Karpas-422 (cell line): ENCODE results near the gene TMEM242. TPM values are rescaled to one million over a fixed set of nuclear protein-coding genes. Genes with fewer than 3 reads are reported as not detected.

ENCODE experiments used
- DNase-seq: peaks from one replicate; pipeline ENCODE4 v3.0.0-alpha.2; 2015
- H2AFZ ChIP-seq: fragments of 200-600 bp; sonication (generic); 2 replicates; pipeline ENCODE4 v1.6.1; 2014; ENCODE audit warnings: antibody characterized with exemption, low read length, mixed read lengths
- H3K27ac ChIP-seq: fragments of 200-600 bp; sonication (generic); 2 replicates; pipeline ENCODE4 v1.5.1; 2014; ENCODE audit warnings: mild to moderate bottlenecking, low read length, moderate library complexity
- H3K27me3 ChIP-seq: fragments of 200-600 bp; sonication (generic); 2 replicates; pipeline ENCODE4 v1.6.1; 2014; ENCODE audit warnings: low read length, mixed read lengths
- H3K36me3 ChIP-seq: fragments of 200-600 bp; sonication (generic); 2 replicates; pipeline ENCODE4 v1.6.1; 2014; ENCODE audit warnings: low read length, mixed read lengths; ENCODE audit not compliant: insufficient read depth
- H3K4me1 ChIP-seq: fragments of 200-600 bp; sonication (generic); 2 replicates; pipeline ENCODE4 v1.6.1; 2014; ENCODE audit warnings: mild to moderate bottlenecking, low read length, mixed read lengths
- H3K4me2 ChIP-seq: fragments of 200-600 bp; sonication (generic); 2 replicates; pipeline ENCODE4 v1.6.1; 2014; ENCODE audit warnings: low read length, low read depth, mild to moderate bottlenecking; ENCODE audit not compliant: poor library complexity, severe bottlenecking
- H3K4me3 ChIP-seq: fragments of 200-600 bp; sonication (generic); 2 replicates; pipeline ENCODE4 v1.5.1; 2014; ENCODE audit warnings: mild to moderate bottlenecking, antibody characterized with exemption, low read length, mixed read lengths
- H3K79me2 ChIP-seq: fragments of 200-600 bp; sonication (generic); 2 replicates; pipeline ENCODE4 v1.6.1; 2014; ENCODE audit warnings: mild to moderate bottlenecking, low read length, mixed read lengths
- H3K9ac ChIP-seq: fragments of 200-600 bp; sonication (generic); 2 replicates; pipeline ENCODE4 v1.6.0; 2014; ENCODE audit warnings: low read length
- H3K9me2 ChIP-seq: fragments of 200-600 bp; sonication (generic), shearing (Covaris generic); replicated peaks from 2 replicates; pipeline ENCODE4 v1.6.0; 2014; ENCODE audit warnings: mild to moderate bottlenecking, low read length, moderate library complexity; ENCODE audit not compliant: insufficient read depth
- H3K9me3 ChIP-seq: fragments of 300-700, 200-600 bp; sonication (generic); 2 replicates; pipeline ENCODE4 v1.6.1; 2014; ENCODE audit warnings: low read length, mixed read lengths
- H4K20me1 ChIP-seq: fragments of 200-600 bp; sonication (generic); 2 replicates; pipeline ENCODE4 v1.6.1; 2014; ENCODE audit warnings: mild to moderate bottlenecking, antibody characterized with exemption, low read length, low read depth; ENCODE audit not compliant: insufficient read depth
- total RNA-seq: library from RNA; depleted of rRNA; stranded (reverse); fragments of >200 nt; shearing (Covaris generic); gene quantifications from 2 replicates; pipeline ENCODE4 v1.2.3, GENCODE V29; 2014; ENCODE audit warnings: low replicate concordance

The TMEM242 gene
- total RNA-seq, 1 experiment from 2014 or later, result 3.4 TPM

DNA sequence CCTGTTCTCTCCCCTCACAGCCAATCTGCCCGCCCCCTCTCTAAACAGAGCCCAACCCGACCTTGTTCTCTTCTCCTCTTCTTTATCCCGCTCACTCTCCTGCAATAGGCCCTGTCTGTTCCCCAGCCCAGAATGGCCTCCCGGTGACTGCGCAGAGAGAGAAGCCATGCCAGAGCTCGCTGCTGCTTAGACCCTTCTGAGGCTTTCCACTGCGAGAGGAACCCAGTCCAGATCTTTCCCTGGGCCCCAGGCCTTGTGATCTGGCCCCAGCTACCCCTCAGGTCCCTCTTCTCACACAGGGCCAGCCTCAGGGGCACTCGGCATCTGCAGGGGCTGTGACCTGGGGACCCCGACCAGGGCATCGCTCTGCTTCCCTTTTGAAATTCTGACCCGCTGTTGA, 58.1 kb downstream of the TMEM242 start:
- H3K9ac ChIP-seq, result no peak overlapping the region

GRCh38 chr6:157264701-157265100, 58.6 kb downstream of the TMEM242 start:
- Histone ChIP-seq H3K4me2 (no peak overlapping the region), H3K27me3 (no peaks in the 10 kb centered on the region), H2AFZ (no peak overlapping the region), H3K9me2 (no peaks in the 10 kb centered on the region), H4K20me1 (no peaks in the 10 kb centered on the region), H3K9me3 (no peaks in the 10 kb centered on the region), H3K4me1 (peaks cover 23% of the 10 kb centered on the region), H3K79me2 (no peaks in the 10 kb centered on the region), H3K9ac (no peak overlapping the region), H3K27ac (no peak overlapping the region), H3K4me3 (no peak overlapping the region), H3K36me3 (no peaks in the 10 kb centered on the region)
- DNase-seq, result no peak

More for the DNA sequence above, 58.1 kb downstream of the TMEM242 start:
- no peaks in the 10 kb centered on the region for H3K36me3 ChIP-seq
- H3K27me3 ChIP-seq, result no peaks in the 10 kb centered on the region
- no peak overlapping the region for H3K4me2 ChIP-seq
- no peaks in the 10 kb centered on the region for H4K20me1 ChIP-seq
- DNase-seq, result no peak
- H3K4me3 ChIP-seq, result no peak overlapping the region
- no peaks in the 10 kb centered on the region for H3K79me2 ChIP-seq
- H3K27ac ChIP-seq, result no peak overlapping the region
- no peak overlapping the region for H2AFZ ChIP-seq
- H3K9me2 ChIP-seq, result no peaks in the 10 kb centered on the region
- H3K9me3 ChIP-seq, result no peaks in the 10 kb centered on the region
- peaks cover 19% of the 10 kb centered on the region for H3K4me1 ChIP-seq

- Histone ChIP-seq H3K4me3 (no peak overlapping the region), H3K79me2 (no peaks in the 10 kb centered on the region), H3K36me3 (no peaks in the 10 kb centered on the region), H3K9me2 (no peaks in the 10 kb centered on the region), H3K9ac (no peak overlapping the region), H3K4me1 (peaks cover 19% of the 10 kb centered on the region), H3K27me3 (no peaks in the 10 kb centered on the region), H4K20me1 (no peaks in the 10 kb centered on the region), H3K27ac (no peak overlapping the region), H3K4me2 (no peak overlapping the region), H2AFZ (no peak overlapping the region), H3K9me3 (no peaks in the 10 kb centered on the region)
- DNase-seq, result no peak
These were observed 59.4 kb downstream of the TMEM242 start for GRCh38 chr6:157263881-157264397.

GRCh38 chr6:157263146-157263545, 60.2 kb downstream of the TMEM242 start:
- Histone ChIP-seq H3K9ac (no peak overlapping the region), H3K9me3 (no peaks in the 10 kb centered on the region), H3K27ac (no peak overlapping the region), H3K4me2 (no peak overlapping the region), H3K4me1 (peaks cover 12% of the 10 kb centered on the region), H3K9me2 (no peaks in the 10 kb centered on the region), H3K79me2 (no peaks in the 10 kb centered on the region), H3K27me3 (no peaks in the 10 kb centered on the region), H3K36me3 (no peaks in the 10 kb centered on the region), H3K4me3 (no peak overlapping the region), H4K20me1 (no peaks in the 10 kb centered on the region), H2AFZ (no peak overlapping the region)
- DNase-seq, result no peak

DNA sequence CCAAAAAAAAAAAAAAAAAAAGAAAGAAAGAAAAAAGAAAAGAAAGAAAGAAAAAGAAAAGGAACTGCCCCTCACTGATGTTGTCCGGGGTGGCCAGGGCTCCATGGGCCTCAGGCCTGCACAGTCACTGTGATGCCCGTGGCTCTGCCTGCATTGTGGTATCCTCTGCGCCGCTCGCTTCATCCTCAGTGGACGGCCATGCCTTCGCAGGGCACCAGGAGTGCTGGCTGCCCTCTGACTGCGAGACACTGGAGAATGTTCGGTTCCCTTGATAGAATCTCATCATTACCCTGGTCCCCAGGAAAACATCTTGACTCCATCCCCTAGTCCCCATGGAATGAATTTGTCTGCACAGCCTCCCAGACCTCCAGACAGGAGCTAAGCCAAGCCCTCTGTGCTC, 61.7 kb downstream of the TMEM242 start:
- H3K9ac ChIP-seq, result no peak overlapping the region
- no peaks in the 10 kb centered on the region for H3K36me3 ChIP-seq
- no peak overlapping the region for H3K4me2 ChIP-seq
- no peaks in the 10 kb centered on the region for H3K27me3 ChIP-seq
- 0 out of 2 replicates have a peak, but pooled peaks cover 4% of the 10 kb centered on the region for H3K4me1 ChIP-seq
- no peaks in the 10 kb centered on the region for H3K79me2 ChIP-seq
- H3K9me3 ChIP-seq, result no peaks in the 10 kb centered on the region
- no peak for DNase-seq
- H2AFZ ChIP-seq, result no peak overlapping the region
- H3K27ac ChIP-seq, result no peak overlapping the region
- no peak overlapping the region for H3K4me3 ChIP-seq
- H3K9me2 ChIP-seq, result no peaks in the 10 kb centered on the region
- H4K20me1 ChIP-seq, result no peaks in the 10 kb centered on the region

DNA sequence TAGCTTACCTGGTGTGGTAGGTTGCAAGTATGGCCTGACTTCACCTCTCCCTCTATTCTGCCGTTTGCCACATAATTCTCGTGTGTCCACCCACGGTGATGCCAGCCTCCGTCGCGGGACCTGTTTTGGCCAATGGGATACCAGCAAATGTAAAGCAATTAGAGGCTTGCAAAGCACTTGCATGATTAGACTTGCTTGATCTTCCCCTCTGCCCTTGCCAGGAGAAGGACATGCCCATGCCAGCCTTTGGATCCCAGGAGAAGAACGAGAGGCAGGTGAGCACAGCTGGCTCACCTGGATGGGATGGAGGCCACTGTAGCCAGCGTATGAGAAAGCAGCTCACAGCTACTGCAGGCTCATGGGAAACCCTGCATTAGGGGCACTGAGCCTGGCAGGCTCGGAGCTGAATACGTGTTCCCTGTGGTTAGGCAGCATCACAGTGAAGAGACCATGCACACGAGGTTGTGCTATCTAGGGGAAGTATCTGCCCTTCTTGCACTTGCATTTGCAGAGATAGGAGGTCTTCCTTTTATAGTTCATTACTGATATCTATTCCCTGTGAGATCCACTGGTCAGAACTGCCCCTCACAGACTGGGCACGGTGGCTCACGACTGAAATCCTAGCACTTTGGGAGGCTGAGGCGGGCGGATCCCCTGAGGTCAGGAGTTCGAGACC, 62.4 kb downstream of the TMEM242 start:
- H3K27me3 ChIP-seq, result no peaks in the 10 kb centered on the region
- DNase-seq, result no peak
- H3K79me2 ChIP-seq, result no peaks in the 10 kb centered on the region
- H3K9me2 ChIP-seq, result no peaks in the 10 kb centered on the region
- H3K9ac ChIP-seq, result no peak overlapping the region
- 0 out of 2 replicates have a peak, but pooled peaks cover 4% of the 10 kb centered on the region for H3K4me1 ChIP-seq
- H3K4me2 ChIP-seq, result no peak overlapping the region
- no peaks in the 10 kb centered on the region for H3K36me3 ChIP-seq
- no peak overlapping the region for H3K27ac ChIP-seq
- no peaks in the 10 kb centered on the region for H3K9me3 ChIP-seq
- H4K20me1 ChIP-seq, result no peaks in the 10 kb centered on the region
- H3K4me3 ChIP-seq, result no peak overlapping the region
- no peak overlapping the region for H2AFZ ChIP-seq

- no peaks in the 10 kb centered on the region for H3K27me3 ChIP-seq
- no peak overlapping the region for H3K9ac ChIP-seq
- no peaks in the 10 kb centered on the region for H3K36me3 ChIP-seq
These were observed 63.9 kb downstream of the TMEM242 start for GRCh38 chr6:157259443-157259842.

DNA sequence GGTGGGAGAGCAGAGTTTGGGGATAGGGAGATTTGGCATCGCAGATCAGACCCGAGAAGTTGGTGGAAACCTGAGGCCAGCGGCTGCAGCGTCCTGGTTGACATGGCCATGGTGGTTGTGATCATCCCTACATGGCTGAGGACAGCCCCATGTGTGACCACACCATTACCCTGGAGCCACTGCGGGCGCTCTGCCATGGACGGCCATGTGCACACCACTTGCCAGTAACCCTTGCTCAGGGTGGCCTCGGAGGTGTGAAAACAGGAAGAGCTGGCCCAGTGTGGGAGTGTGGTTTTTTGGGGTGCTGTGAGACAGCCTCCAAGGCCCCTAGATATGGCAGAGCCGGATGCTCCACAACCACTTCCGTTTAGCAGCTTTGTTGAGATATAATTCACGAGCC, 64.4 kb downstream of the TMEM242 start:
- Histone ChIP-seq H3K27me3 (no peaks in the 10 kb centered on the region), H4K20me1 (no peaks in the 10 kb centered on the region), H3K79me2 (no peaks in the 10 kb centered on the region), H3K4me2 (no peak overlapping the region), H3K4me1 (0 out of 2 replicates have a peak, but pooled peaks cover 4% of the 10 kb centered on the region), H3K27ac (no peak overlapping the region), H3K36me3 (no peaks in the 10 kb centered on the region), H2AFZ (no peak overlapping the region), H3K4me3 (no peak overlapping the region), H3K9ac (no peak overlapping the region), H3K9me3 (no peaks in the 10 kb centered on the region), H3K9me2 (no peaks in the 10 kb centered on the region)
- DNase-seq, result no peak

More at GRCh38 chr6:157259443-157259842, 63.9 kb downstream of the TMEM242 start:
- Histone ChIP-seq H3K4me2 (no peak overlapping the region), H3K9me2 (no peaks in the 10 kb centered on the region), H3K9me3 (no peaks in the 10 kb centered on the region), H3K4me3 (no peak overlapping the region), H4K20me1 (no peaks in the 10 kb centered on the region), H3K4me1 (0 out of 2 replicates have a peak, but pooled peaks cover 4% of the 10 kb centered on the region), H3K79me2 (no peaks in the 10 kb centered on the region), H2AFZ (no peak overlapping the region), H3K27ac (no peak overlapping the region)
- no peak for DNase-seq
